ENCODE measurements around the gene MCU.

- TF ChIP-seq CTCF (IDR thresholded peaks at IDR 0.05 in 8 of 11, conservative IDR thresholded peaks at IDR 0.05 in 3 of 11) (no peak), POLR2A (IDR thresholded peaks at IDR 0.05) (no peak)
Observed at GRCh38 chr10:72730479-72730878, 38.5 kb downstream of the MCU start.

All from spleen (tissue), 7 donors.